HG03460 (cell line): ENCODE data around the gene ZBTB7C.

ENCODE experiments used
- ATAC-seq: cut with Tn5 transposase; IDR thresholded peaks from one replicate; pipeline ENCODE4 v1.9.1; 2021; ENCODE audit not compliant: unreplicated experiment

Gene ZBTB7C

GRCh38 chr18:48391868-48392267 lies 17.3 kb downstream of the ZBTB7C start:
- ATAC-seq, result no peak

- no peak for ATAC-seq
Measured at GRCh38 chr18:48390641-48391040, 18.5 kb downstream of the ZBTB7C start.

- no peak for ATAC-seq
Measured at GRCh38 chr18:48388478-48388877, 20.7 kb downstream of the ZBTB7C start.

- ATAC-seq, result no peak
Measured at GRCh38 chr18:48387300-48387699, 21.9 kb downstream of the ZBTB7C start.

GRCh38 chr18:48385596-48385995 lies 23.6 kb downstream of the ZBTB7C start:
- ATAC-seq, result no peak

GRCh38 chr18:48376934-48377333 lies 32.2 kb downstream of the ZBTB7C start:
- no peak for ATAC-seq

GRCh38 chr18:48376406-48376805 lies 32.8 kb downstream of the ZBTB7C start:
- no peak for ATAC-seq

GRCh38 chr18:48375150-48375800 lies 33.9 kb downstream of the ZBTB7C start:
- ATAC-seq, result no peak

GRCh38 chr18:48374423-48375149 lies 34.6 kb downstream of the ZBTB7C start:
- no peak for ATAC-seq

GRCh38 chr18:48371854-48372602 lies 37.2 kb downstream of the ZBTB7C start:
- ATAC-seq, result no peak

- ATAC-seq, result no peak
Measured at GRCh38 chr18:48367557-48367956, 41.6 kb downstream of the ZBTB7C start.

- no peak for ATAC-seq
Measured at GRCh38 chr18:48365965-48366364, 43.2 kb downstream of the ZBTB7C start.

- no peak for ATAC-seq
Measured at GRCh38 chr18:48364146-48364545, 45.0 kb downstream of the ZBTB7C start.

- ATAC-seq, result no peak
Measured at GRCh38 chr18:48363175-48363574, 46.0 kb downstream of the ZBTB7C start.

- no peak for ATAC-seq
Measured at GRCh38 chr18:48361801-48362200, 47.4 kb downstream of the ZBTB7C start.

- ATAC-seq, result no peak
Measured at GRCh38 chr18:48360376-48361021, 48.7 kb downstream of the ZBTB7C start.

GRCh38 chr18:48359626-48360025 lies 49.6 kb downstream of the ZBTB7C start:
- ATAC-seq, result no peak

GRCh38 chr18:48358868-48359267 lies 50.3 kb downstream of the ZBTB7C start:
- no peak for ATAC-seq

GRCh38 chr18:48356909-48357631 lies 52.1 kb downstream of the ZBTB7C start:
- ATAC-seq, result no peak

- ATAC-seq, result no peak
Measured at GRCh38 chr18:48356151-48356745, 52.9 kb downstream of the ZBTB7C start.
